HG02642 (cell line): ENCODE data around the gene PLXNA4.

Experiments used
- ATAC-seq: cut with Tn5 transposase; IDR thresholded peaks from one replicate; pipeline ENCODE4 v1.9.1; 2021; ENCODE audit warnings: mild to moderate bottlenecking; ENCODE audit not compliant: unreplicated experiment, poor library complexity

Gene PLXNA4

GRCh38 chr7:132345543-132346129 is 230.6 kb downstream of the PLXNA4 start:
- ATAC-seq: no peak

GRCh38 chr7:132345030-132345429 is 231.2 kb downstream of the PLXNA4 start:
- no peak for ATAC-seq

GRCh38 chr7:132343199-132343598 is 233.1 kb downstream of the PLXNA4 start:
- ATAC-seq: no peak

GRCh38 chr7:132337450-132338080 is 238.7 kb downstream of the PLXNA4 start:
- no peak for ATAC-seq

GRCh38 chr7:132336797-132337196 is 239.5 kb downstream of the PLXNA4 start:
- no peak for ATAC-seq

GRCh38 chr7:132333301-132333700 is 243.0 kb downstream of the PLXNA4 start:
- ATAC-seq: no peak

- ATAC-seq: no peak
These were observed 247.5 kb downstream of the PLXNA4 start for GRCh38 chr7:132328760-132329159.

GRCh38 chr7:132328047-132328620 is 248.1 kb downstream of the PLXNA4 start:
- no peak for ATAC-seq

- no peak for ATAC-seq
These were observed 249.2 kb downstream of the PLXNA4 start for GRCh38 chr7:132326878-132327589.

- no peak for ATAC-seq
These were observed 253.3 kb downstream of the PLXNA4 start for GRCh38 chr7:132322970-132323369.

GRCh38 chr7:132321387-132321786 is 254.9 kb downstream of the PLXNA4 start:
- no peak for ATAC-seq

- no peak for ATAC-seq
These were observed 256.8 kb downstream of the PLXNA4 start for GRCh38 chr7:132319481-132319880.

- ATAC-seq: peak; percentile 90
These were observed 257.6 kb downstream of the PLXNA4 start for GRCh38 chr7:132318352-132319318.

- ATAC-seq: no peak
These were observed 258.4 kb downstream of the PLXNA4 start for GRCh38 chr7:132317701-132318351.

- no peak for ATAC-seq
These were observed 263.7 kb downstream of the PLXNA4 start for GRCh38 chr7:132312531-132313055.

- ATAC-seq: no peak
These were observed 264.5 kb downstream of the PLXNA4 start for GRCh38 chr7:132311733-132312132.

- ATAC-seq: no peak
These were observed 267.0 kb downstream of the PLXNA4 start for GRCh38 chr7:132309102-132309805.

GRCh38 chr7:132307465-132307864 is 268.8 kb downstream of the PLXNA4 start:
- ATAC-seq: no peak
